ENCODE data around the gene IL22RA2.

GRCh38 chr6:137177611-137178010 lies 4.2 kb upstream of the IL22RA2 start:
- TF ChIP-seq EZH2phosphoT487 (IDR thresholded peaks at IDR 0.05; ENCODE audit: insufficient read depth, low read depth) (no peak), EZH2 (IDR thresholded peaks at IDR 0.05; ENCODE audit: insufficient read depth, poor library complexity, severe bottlenecking) (no peak)
